ENCODE results near the gene RASA3.

DNA sequence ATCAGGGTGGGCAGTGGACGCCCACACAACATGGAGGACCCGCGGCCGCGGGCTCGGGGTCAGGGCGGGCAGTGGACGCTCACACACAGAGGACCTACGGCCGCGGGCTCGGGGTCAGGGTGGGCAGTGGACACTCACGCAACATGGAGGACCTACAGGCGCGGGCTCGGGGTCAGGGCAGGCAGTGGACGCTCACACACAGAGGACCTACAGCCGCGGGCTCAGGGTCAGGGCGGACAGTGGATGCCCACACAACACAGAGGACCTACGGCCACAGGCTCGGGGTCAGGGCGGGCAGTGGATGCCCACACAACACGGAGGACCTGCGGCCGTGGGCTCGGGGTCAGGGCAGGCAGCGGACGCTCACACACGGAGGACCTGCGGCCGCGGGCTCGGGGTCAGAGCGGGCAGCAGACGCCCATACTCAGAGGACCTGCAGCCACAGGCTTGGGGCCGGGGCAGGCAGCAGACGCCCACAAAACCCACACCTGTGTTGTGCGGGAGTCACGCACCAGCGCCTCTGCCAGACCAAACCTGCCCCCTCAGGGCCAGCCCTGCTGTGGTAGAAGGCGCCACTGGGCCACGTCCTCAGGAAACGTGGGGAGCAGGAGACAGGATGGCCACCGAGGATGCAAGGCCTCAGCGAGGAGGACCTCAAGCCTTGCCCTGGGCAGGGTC lies 131.0 kb downstream of the RASA3 start:
- no peak for TF ChIP-seq CTCF (conservative IDR thresholded peaks at IDR 0.05; ENCODE audit: low read length)
- no peak for TF ChIP-seq EZH2phosphoT487 (IDR thresholded peaks at IDR 0.05; ENCODE audit: borderline replicate concordance)
